Fibroblast of pulmonary artery (primary cell): ENCODE measurements around the gene CCDC69.

ENCODE experiments used
- DNase-seq: peaks from one replicate; pipeline ENCODE4 v3.0.0-alpha.2; 2010; ENCODE audit warnings: low read depth
- H3K4me3 ChIP-seq: replicated peaks from 2 replicates; pipeline ENCODE4 v1.5.1; 2011; ENCODE audit warnings: low read depth, mild to moderate bottlenecking, control low read depth, low read length, moderate library complexity
- TF ChIP-seq, protein P1 (sequence below): IDR thresholded peaks from 2 replicates; pipeline ENCODE4 v1.5.1; 2011; ENCODE audit warnings: mild to moderate bottlenecking, control low read depth, low read length, inconsistent platforms; ENCODE audit errors: missing control alignments

The CCDC69 gene

DNA sequence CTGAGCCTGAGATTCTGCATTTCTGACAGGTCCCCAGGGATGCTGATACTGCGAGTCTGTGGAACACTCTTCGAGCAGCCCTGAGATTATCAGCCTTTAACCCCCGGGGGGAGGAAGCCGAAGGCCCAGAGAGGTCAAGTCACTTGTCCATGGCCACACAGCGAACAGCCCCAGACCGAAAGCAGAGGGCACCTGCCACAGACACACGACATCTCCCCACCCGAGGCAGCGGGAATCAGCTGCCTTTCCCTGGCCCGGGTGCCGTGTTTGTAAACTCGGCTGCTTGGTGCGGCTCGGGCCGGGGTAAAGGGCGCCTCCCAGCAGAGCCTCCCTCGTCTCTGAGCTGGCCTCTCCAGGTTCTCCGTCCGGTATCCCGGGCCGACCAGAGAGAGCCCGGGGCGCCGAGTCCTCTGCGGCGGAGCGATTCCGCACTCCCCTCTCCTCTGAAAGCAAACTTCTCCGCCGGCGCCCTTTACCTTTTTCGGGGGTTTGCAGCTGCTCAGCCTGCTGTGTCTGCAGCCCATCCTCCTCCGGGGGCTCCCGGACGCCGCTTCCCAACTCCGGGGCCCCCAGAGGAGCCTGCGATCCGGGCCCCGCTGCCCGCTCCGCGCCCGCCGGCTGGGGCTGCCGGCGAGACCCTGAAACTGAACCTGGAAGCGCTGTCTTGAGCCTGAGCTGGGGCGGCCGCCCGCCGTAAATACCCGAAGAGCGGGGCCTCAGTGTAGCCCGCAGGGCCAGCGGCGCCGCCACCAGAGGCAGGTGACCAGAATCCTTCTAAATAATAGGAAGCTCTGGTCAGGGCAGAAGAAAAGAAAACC, at the start of gene CCDC69:
CCDC69 (minus strand) TSS at position 646 of the 818 bp plus-strand sequence; CDS start at position 524, 122 bp downstream.
- H3K4me3 ChIP-seq, result peak within 1 kb of the TSS; percentile 72
- TF ChIP-seq, protein P1, sequence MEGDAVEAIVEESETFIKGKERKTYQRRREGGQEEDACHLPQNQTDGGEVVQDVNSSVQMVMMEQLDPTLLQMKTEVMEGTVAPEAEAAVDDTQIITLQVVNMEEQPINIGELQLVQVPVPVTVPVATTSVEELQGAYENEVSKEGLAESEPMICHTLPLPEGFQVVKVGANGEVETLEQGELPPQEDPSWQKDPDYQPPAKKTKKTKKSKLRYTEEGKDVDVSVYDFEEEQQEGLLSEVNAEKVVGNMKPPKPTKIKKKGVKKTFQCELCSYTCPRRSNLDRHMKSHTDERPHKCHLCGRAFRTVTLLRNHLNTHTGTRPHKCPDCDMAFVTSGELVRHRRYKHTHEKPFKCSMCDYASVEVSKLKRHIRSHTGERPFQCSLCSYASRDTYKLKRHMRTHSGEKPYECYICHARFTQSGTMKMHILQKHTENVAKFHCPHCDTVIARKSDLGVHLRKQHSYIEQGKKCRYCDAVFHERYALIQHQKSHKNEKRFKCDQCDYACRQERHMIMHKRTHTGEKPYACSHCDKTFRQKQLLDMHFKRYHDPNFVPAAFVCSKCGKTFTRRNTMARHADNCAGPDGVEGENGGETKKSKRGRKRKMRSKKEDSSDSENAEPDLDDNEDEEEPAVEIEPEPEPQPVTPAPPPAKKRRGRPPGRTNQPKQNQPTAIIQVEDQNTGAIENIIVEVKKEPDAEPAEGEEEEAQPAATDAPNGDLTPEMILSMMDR, result peak; percentile 23
- DNase-seq, result peak; percentile 72

DNA sequence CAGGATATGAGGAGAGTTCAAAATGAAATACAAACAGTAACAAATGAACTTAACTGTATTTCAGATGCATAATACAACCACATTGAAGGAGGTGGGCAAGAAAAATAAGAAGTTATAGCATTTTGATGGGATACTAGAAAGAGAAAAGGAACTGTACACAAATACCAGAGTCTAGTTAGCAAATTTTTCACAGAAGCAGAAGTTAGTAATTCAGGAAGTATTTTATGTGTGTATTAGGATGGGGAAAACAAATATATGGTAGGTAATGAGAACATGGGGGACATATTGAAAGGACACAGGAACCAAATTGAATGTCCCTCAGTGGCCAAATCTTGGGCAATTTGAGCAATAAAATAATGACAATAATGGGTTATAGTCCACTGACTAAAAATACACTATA, 47.4 kb upstream of the CCDC69 start:
- H3K4me3 ChIP-seq, result no peak overlapping the region
- TF ChIP-seq, protein P1, result no peak
- no peak for DNase-seq

GRCh38 chr5:151270599-151270998, 46.7 kb upstream of the CCDC69 start:
- H3K4me3 ChIP-seq, result no peak overlapping the region
- TF ChIP-seq, protein P1, result no peak
- peak; percentile 50 for DNase-seq

DNA sequence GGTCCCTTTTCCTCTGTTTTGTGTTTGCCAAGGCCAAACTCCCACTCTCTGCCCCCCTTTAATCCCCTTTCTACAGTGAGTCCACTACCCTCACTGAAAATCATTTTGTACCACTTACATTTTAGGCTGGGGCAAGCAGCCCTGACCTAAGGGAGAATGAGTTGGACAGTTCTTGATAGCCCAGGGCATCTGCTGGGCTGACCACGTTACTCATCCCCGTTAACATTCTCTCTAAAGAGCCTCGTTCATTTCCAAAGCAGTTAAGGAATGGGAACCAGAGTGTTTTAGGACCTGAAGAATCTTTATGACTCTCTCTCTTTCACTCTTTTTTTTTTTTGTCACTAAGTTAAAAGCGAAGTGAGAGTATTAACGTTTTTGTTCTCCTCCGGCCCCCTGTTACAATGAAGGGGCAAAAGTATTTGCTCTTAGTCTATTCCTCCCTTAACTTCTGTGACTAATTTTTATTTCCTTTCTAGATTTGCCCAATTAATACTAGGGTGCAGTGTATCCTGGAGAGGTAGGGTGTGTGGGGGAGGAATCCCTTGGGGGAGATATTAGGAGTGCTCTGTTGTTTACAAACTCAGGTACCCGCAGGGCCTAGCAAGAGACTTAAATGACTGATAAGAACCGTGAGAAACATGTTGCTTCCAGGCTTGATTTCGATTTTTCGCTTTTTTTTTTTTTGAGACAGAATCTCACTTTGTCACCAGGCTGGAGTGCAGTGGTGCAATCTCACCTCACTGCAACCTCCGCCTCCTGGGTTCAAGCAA, 43.8 kb upstream of the CCDC69 start:
- no peak for DNase-seq
- no peak overlapping the region for H3K4me3 ChIP-seq

DNA sequence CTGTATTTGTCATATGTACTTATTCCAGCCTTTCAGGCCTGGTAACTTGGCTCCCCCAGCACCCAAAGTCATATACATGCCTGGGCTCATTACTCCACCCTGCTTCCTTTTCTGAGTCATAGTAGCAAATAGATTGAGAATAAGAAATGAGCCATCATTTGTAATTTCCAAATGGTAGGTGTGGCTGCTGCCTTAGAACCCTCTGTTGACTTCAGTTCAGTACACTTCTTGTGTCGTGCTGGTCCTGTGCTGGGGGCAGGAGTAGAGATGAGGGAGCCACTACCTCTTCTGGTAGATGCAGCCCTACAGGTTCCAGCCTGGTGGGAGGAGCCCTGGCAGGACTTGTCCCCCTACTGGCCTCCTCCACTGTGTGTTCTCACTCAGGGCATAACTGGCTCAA, 40.2 kb upstream of the CCDC69 start:
- no peak overlapping the region for H3K4me3 ChIP-seq
- peak; percentile 42 for DNase-seq
- TF ChIP-seq, protein P1, result no peak

More for the DNA sequence above, 43.8 kb upstream of the CCDC69 start:
- TF ChIP-seq, protein P1, result no peak

DNA sequence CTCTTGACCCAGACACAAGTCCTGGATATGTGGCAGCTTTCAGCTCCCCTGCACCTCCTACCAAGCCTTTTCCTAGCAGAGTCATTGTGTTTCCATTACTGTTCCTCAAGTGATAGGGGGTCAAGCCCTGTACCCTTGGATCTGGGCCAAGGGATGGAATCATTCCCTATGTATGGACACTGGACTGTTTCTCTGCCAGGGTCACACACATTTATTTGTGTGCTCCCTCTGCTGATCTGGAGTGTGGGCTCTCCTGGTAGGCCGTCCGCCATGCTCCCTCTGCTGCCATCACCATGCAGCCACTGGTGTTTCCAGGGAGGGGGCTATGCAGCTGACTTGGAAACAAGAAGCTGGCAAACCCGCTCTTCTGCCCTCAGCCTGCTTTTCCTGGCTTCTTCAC, 38.6 kb upstream of the CCDC69 start:
- H3K4me3 ChIP-seq, result no peak overlapping the region
- DNase-seq, result no peak
- TF ChIP-seq, protein P1, result no peak
